EL (cell line): ENCODE data around the gene PCDHGA5.
A peak's percentile ranks its signal among the peaks of the same experiment; 100 is the strongest.
"Not testable (repeated sequence)": the region's sequence is repeated elsewhere in the genome, so short reads cannot be mapped to it uniquely, and the experiment has no call there.

Experiments used
- DNase-seq: peaks from one replicate; pipeline ENCODE4 v3.0.0-alpha.2; 2016

The PCDHGA5 gene

GRCh38 chr5:141363952-141364660 is at the start of gene PCDHGA5:
PCDHGA5 (plus strand) TSS chr5:141364162; CDS start chr5:141364331, 169 bp downstream.
- DNase-seq: peak; percentile 21

GRCh38 chr5:141316963-141317362 is 47.0 kb upstream of the PCDHGA5 start:
- not testable (repeated sequence) for DNase-seq

- DNase-seq: peak; percentile 21
These were observed 44.8 kb upstream of the PCDHGA5 start for GRCh38 chr5:141319202-141319601.

- DNase-seq: no peak
These were observed 44.3 kb upstream of the PCDHGA5 start for GRCh38 chr5:141319699-141320098.

- DNase-seq: peak; percentile 93
These were observed 43.5 kb upstream of the PCDHGA5 start, which contains the start of gene TAF7 for GRCh38 chr5:141320225-141321169. TAF7 (minus strand) TSS chr5:141320784; CDS start chr5:141320044, 740 bp downstream.

GRCh38 chr5:141322261-141322660 is 41.7 kb upstream of the PCDHGA5 start:
- no peak for DNase-seq

GRCh38 chr5:141326088-141326854 is 37.7 kb upstream of the PCDHGA5 start:
- peak; percentile 77 for DNase-seq

GRCh38 chr5:141328231-141328630 is 35.7 kb upstream of the PCDHGA5 start:
- DNase-seq: no peak

GRCh38 chr5:141330299-141331080 is 33.5 kb upstream of the PCDHGA5 start, which contains the start of gene PCDHGA1:
PCDHGA1 (plus strand) TSS chr5:141330514.
- peak; percentile 61 for DNase-seq

GRCh38 chr5:141332571-141332970 is 31.4 kb upstream of the PCDHGA5 start:
- DNase-seq: not testable (repeated sequence)

GRCh38 chr5:141338538-141339306 is 25.2 kb upstream of the PCDHGA5 start, which contains the start of gene PCDHGA2:
PCDHGA2 (plus strand) TSS chr5:141338760.
- DNase-seq: peak; percentile 60

- DNase-seq: not testable (repeated sequence)
These were observed 23.1 kb upstream of the PCDHGA5 start for GRCh38 chr5:141340781-141341354.

GRCh38 chr5:141342773-141343172 is 21.2 kb upstream of the PCDHGA5 start:
- no peak for DNase-seq

GRCh38 chr5:141343242-141343952 is 20.6 kb upstream of the PCDHGA5 start, which contains the start of gene PCDHGA3:
PCDHGA3 (plus strand) TSS chr5:141343829; CDS start chr5:141344034, 205 bp downstream.
- DNase-seq: peak; percentile 43

- no peak for DNase-seq
These were observed 20.0 kb upstream of the PCDHGA5 start for GRCh38 chr5:141343953-141344463.

- no peak for DNase-seq
These were observed 18.6 kb upstream of the PCDHGA5 start for GRCh38 chr5:141345327-141345726.

- DNase-seq: not testable (repeated sequence)
These were observed 17.9 kb upstream of the PCDHGA5 start for GRCh38 chr5:141346017-141346416.

GRCh38 chr5:141349917-141350619 is 13.9 kb upstream of the PCDHGA5 start, which contains the start of gene PCDHGB1:
PCDHGB1 (plus strand) TSS chr5:141350099; CDS start chr5:141350261, 162 bp downstream.
- DNase-seq: peak; percentile 76

GRCh38 chr5:141351591-141351990 is 12.4 kb upstream of the PCDHGA5 start:
- no peak for DNase-seq
